Measurements from ENCODE around the gene RXFP2.
A peak's percentile ranks its signal among the peaks of the same experiment; 100 is the strongest.

RXFP2 gene

GRCh38 chr13:31739226-31739625 lies at the start of gene RXFP2:
Gene RXFP2 (plus strand): TSS chr13:31739526. CDS start chr13:31739613, 87 bp downstream.
- no peak for DNase-seq

- DNase-seq, result no peak
Measured at GRCh38 chr13:31697290-31697689, 42.0 kb upstream of the RXFP2 start.

GRCh38 chr13:31699650-31700049 lies 39.7 kb upstream of the RXFP2 start:
- DNase-seq, result no peak

GRCh38 chr13:31703780-31704179 lies 35.5 kb upstream of the RXFP2 start:
- DNase-seq, result no peak

- DNase-seq, result no peak
Measured at GRCh38 chr13:31706105-31706504, 33.2 kb upstream of the RXFP2 start.

GRCh38 chr13:31717583-31717982 lies 21.7 kb upstream of the RXFP2 start:
- DNase-seq, result no peak

- no peak for DNase-seq
Measured at GRCh38 chr13:31719214-31719613, 20.1 kb upstream of the RXFP2 start.

GRCh38 chr13:31722673-31723072 lies 16.7 kb upstream of the RXFP2 start:
- no peak for DNase-seq

- DNase-seq, result no peak
Measured at GRCh38 chr13:31725841-31726240, 13.5 kb upstream of the RXFP2 start.

- DNase-seq, result no peak
Measured at GRCh38 chr13:31731921-31732320, 7.4 kb upstream of the RXFP2 start.

- no peak for DNase-seq
Measured at GRCh38 chr13:31733066-31733465, 6.3 kb upstream of the RXFP2 start.

- DNase-seq, result no peak
Measured at GRCh38 chr13:31733647-31734046, 5.7 kb upstream of the RXFP2 start.

GRCh38 chr13:31742097-31742734 lies 2.9 kb downstream of the RXFP2 start:
- peak; percentile 67 to 69 for DNase-seq

GRCh38 chr13:31747291-31747690 lies 8.0 kb downstream of the RXFP2 start:
- no peak for DNase-seq

- DNase-seq, result no peak
Measured at GRCh38 chr13:31747966-31748365, 8.6 kb downstream of the RXFP2 start.

- DNase-seq, result no peak
Measured at GRCh38 chr13:31749929-31750328, 10.6 kb downstream of the RXFP2 start.

- DNase-seq, result no peak
Measured at GRCh38 chr13:31755211-31755610, 15.9 kb downstream of the RXFP2 start.

- no peak for DNase-seq
Measured at GRCh38 chr13:31755803-31756212, 16.5 kb downstream of the RXFP2 start.

GRCh38 chr13:31756346-31756745 lies 17.0 kb downstream of the RXFP2 start:
- DNase-seq, result no peak

GRCh38 chr13:31761951-31762350 lies 22.6 kb downstream of the RXFP2 start:
- DNase-seq, result no peak

- DNase-seq, result no peak
Measured at GRCh38 chr13:31764556-31764955, 25.2 kb downstream of the RXFP2 start.

GRCh38 chr13:31765138-31765785 lies 25.9 kb downstream of the RXFP2 start:
- no peak for DNase-seq

- no peak for DNase-seq
Measured at GRCh38 chr13:31767175-31767900, 28.0 kb downstream of the RXFP2 start.

- no peak for DNase-seq
Measured at GRCh38 chr13:31768351-31768750, 29.0 kb downstream of the RXFP2 start.
